GM12878 (cell line): ENCODE measurements around the gene FAM227B. TPM values are rescaled to one million over a fixed set of nuclear protein-coding genes. Genes with fewer than 3 reads are reported as not detected.

Experiments used
- ATAC-seq: fragments of 200-7000 bp; cut with Tn5 transposase; 3 replicates; pipeline ENCODE4 v1.9.1; 2020; ENCODE audit warnings: mild to moderate bottlenecking, moderate library complexity
- BruUV-seq: library from RNA; stranded (reverse); fragments of 400-500 nt; replicated peaks from 2 replicates; lab custom pipeline; 2021; lab: Mats Ljungman, UMichigan
- CTCF ChIA-PET: fragments of 300-600 bp; sonication (Branson Sonifier 250); formaldehyde crosslinking; extraction: SDS; loops from one replicate; lab custom pipeline; 2021; ENCODE audit warnings: inconsistent platforms; lab: Yijun Ruan, JAX
- POLR2A ChIA-PET: fragments of 350-600 bp; formaldehyde crosslinking; extraction: SDS; loops from one replicate; lab custom pipeline; 2021; ENCODE audit warnings: inconsistent platforms; lab: Charles Lee
- RAD21 ChIA-PET: fragments of 300-600 bp; sonication (Branson Sonifier 250); formaldehyde crosslinking; loops from one replicate; lab custom pipeline; 2023; ENCODE audit warnings: antibody characterized with exemption; ENCODE audit not compliant: unreplicated experiment; lab: Charles Lee
- SMC1A ChIA-PET: fragments of 300-600 bp; sonication (Branson Sonifier 250); formaldehyde crosslinking; loops from one replicate; lab custom pipeline; 2023; ENCODE audit not compliant: unreplicated experiment, uncharacterized antibody; lab: Charles Lee
- DNase-seq: peaks from one replicate; pipeline ENCODE4 v3.0.0-alpha.2; 2011; ENCODE audit warnings: low read depth, low spot score
- FAIRE-seq: peaks from 3 replicates; lab custom pipeline; 2011; peaks lifted over from hg19 to GRCh38; lab: Jason Lieb, UNC
- H2AFZ ChIP-seq: 2 replicates; pipeline ENCODE4 v1.6.0; 2011; ENCODE audit warnings: low read depth, low read length, control low read depth; ENCODE audit not compliant: control insufficient read depth
- H3K27ac ChIP-seq: 2 replicates; pipeline ENCODE4 v1.5.1; 2011; ENCODE audit warnings: control low read depth; ENCODE audit not compliant: control insufficient read depth, insufficient read depth
- H3K27me3 ChIP-seq, 2 experiments: replicated peaks in 1 of 2; 2 replicates each; pipeline versions ENCODE4 v1.6.0 to v1.6.1; 2011; ENCODE audit warnings: low read length in 1 of 2; ENCODE audit not compliant: control insufficient read depth in 2 of 2, insufficient read depth in 2 of 2
- H3K36me3 ChIP-seq, 2 experiments: 2 replicates each; pipeline ENCODE4 v1.5.1; 2011; ENCODE audit warnings: low read length in 1 of 2; ENCODE audit not compliant: control insufficient read depth in 2 of 2, insufficient read depth in 2 of 2
- H3K4me1 ChIP-seq: 2 replicates; pipeline ENCODE4 v1.6.1; 2011; ENCODE audit warnings: mild to moderate bottlenecking, low read length, moderate library complexity, mixed read lengths; ENCODE audit not compliant: control insufficient read depth, insufficient read depth
- H3K4me2 ChIP-seq: 2 replicates; pipeline ENCODE4 v1.6.0; 2011; ENCODE audit warnings: control low read depth; ENCODE audit not compliant: control insufficient read depth, insufficient read depth
- H3K4me3 ChIP-seq: fragments of 200-600 bp; sonication (generic); 2 replicates; pipeline ENCODE4 v1.5.1; 2016
- H3K79me2 ChIP-seq: 2 replicates; pipeline ENCODE4 v1.6.0; 2011; ENCODE audit warnings: low read length; ENCODE audit not compliant: control insufficient read depth, insufficient read depth
- H3K9ac ChIP-seq: 2 replicates; pipeline ENCODE4 v1.8.0; 2011; ENCODE audit warnings: low read length, control low read depth, mixed read lengths; ENCODE audit not compliant: control insufficient read depth, insufficient read depth
- H3K9me3 ChIP-seq: replicated peaks from 3 replicates; pipeline ENCODE4 v1.5.1; 2011; ENCODE audit warnings: mild to moderate bottlenecking, low read length; ENCODE audit not compliant: control insufficient read depth, insufficient read depth
- H4K20me1 ChIP-seq: 2 replicates; pipeline ENCODE4 v1.6.0; 2011; ENCODE audit not compliant: control insufficient read depth, insufficient read depth
- BMI1 ChIP-seq: fragments of 450-650 bp; IDR thresholded peaks from 2 replicates; pipeline ENCODE4 v1.6.1; 2016; ENCODE audit warnings: mild to moderate bottlenecking, moderate library complexity, borderline replicate concordance
- CBFB ChIP-seq: IDR thresholded peaks from 2 replicates; pipeline ENCODE4 v1.6.1; 2016; ENCODE audit warnings: antibody characterized with exemption, low read depth
- CHD4 ChIP-seq: fragments of 200-600 bp; sonication (generic); IDR thresholded peaks from 2 replicates; pipeline ENCODE4 v1.6.1; 2016; ENCODE audit warnings: mild to moderate bottlenecking
- E2F4 ChIP-seq: IDR thresholded peaks from 2 replicates; pipeline ENCODE4 v1.6.1; 2012; ENCODE audit warnings: low read depth, low read length, improper control_type of control experiment
- ESRRA ChIP-seq: IDR thresholded peaks from 2 replicates; pipeline ENCODE4 v1.6.1; 2012; ENCODE audit warnings: mild to moderate bottlenecking, low read length, improper control_type of control experiment
- FOS ChIP-seq: IDR thresholded peaks from 3 replicates; pipeline ENCODE4 v1.6.1; 2011; ENCODE audit warnings: borderline replicate concordance; ENCODE audit not compliant: insufficient read length; ENCODE audit errors: extremely low read depth
- FOXM1 ChIP-seq: IDR thresholded peaks from 2 replicates; pipeline ENCODE4 v1.6.1; 2012; ENCODE audit warnings: low read depth, mild to moderate bottlenecking, inconsistent platforms, low read length, moderate library complexity
- HDAC2 ChIP-seq: fragments of 200-600 bp; sonication (generic); IDR thresholded peaks from 2 replicates; pipeline ENCODE4 v1.6.1; 2017
- HDGF ChIP-seq: fragments of 450-650 bp; IDR thresholded peaks from 2 replicates; pipeline ENCODE4 v1.6.1; 2016; ENCODE audit warnings: antibody characterized with exemption
- IKZF1 ChIP-seq: fragments of 450-650 bp; conservative IDR thresholded peaks from 2 replicates; pipeline ENCODE4 v1.6.1; 2017; ENCODE audit warnings: antibody characterized with exemption, mild to moderate bottlenecking
- MEF2A ChIP-seq: IDR thresholded peaks from 2 replicates; pipeline ENCODE4 v1.6.1; 2011; ENCODE audit warnings: low read depth, mild to moderate bottlenecking, low read length, moderate library complexity; ENCODE audit not compliant: insufficient read depth
- RCOR1 ChIP-seq: conservative IDR thresholded peaks from 2 replicates; pipeline ENCODE4 v1.6.1; 2012; ENCODE audit warnings: low read depth, low read length, improper control_type of control experiment
- RUNX3 ChIP-seq: IDR thresholded peaks from 2 replicates; pipeline ENCODE4 v1.6.1; 2012; ENCODE audit warnings: low read length, inconsistent platforms
- SKIL ChIP-seq: fragments of 450-650 bp; IDR thresholded peaks from 2 replicates; pipeline ENCODE4 v1.6.1; 2017; ENCODE audit warnings: mild to moderate bottlenecking, low read depth, inconsistent platforms; ENCODE audit not compliant: poor library complexity, severe bottlenecking
- SRF ChIP-seq, 2 experiments: IDR thresholded peaks; 2 replicates each; pipeline ENCODE4 v1.6.1; 2011; ENCODE audit warnings: low read depth in 2 of 2, low read length in 2 of 2, mild to moderate bottlenecking in 1 of 2, moderate library complexity in 1 of 2
- STAT3 ChIP-seq: IDR thresholded peaks from 2 replicates; pipeline ENCODE4 v1.6.1; 2011; ENCODE audit warnings: low read depth, low read length, improper control_type of control experiment
- ZNF217 ChIP-seq: fragments of 450-650 bp; IDR thresholded peaks from 2 replicates; pipeline ENCODE4 v1.6.1; 2017; ENCODE audit warnings: antibody characterized with exemption, mild to moderate bottlenecking
- in situ Hi-C: fragments of 300-500 bp; cut with MboI; formaldehyde crosslinking; loops from 9 replicates; pipeline ENCODE4 v1.14.3; 2018; ENCODE audit warnings: mixed read lengths
- intact Hi-C: fragments of 100-400 bp; cut with micrococcal nuclease; formaldehyde crosslinking; loops from one replicate; pipeline ENCODE4 v1.14.2; 2022; ENCODE audit not compliant: unreplicated experiment
- polyA plus RNA-seq, 11 experiments: library from polyadenylated mRNA; depleted of rRNA in 4 of 11; unstranded in 6 of 11; stranded (reverse) in 5 of 11; fragments of >200 nt; fragmentation: Nextera tagmentation in 4 of 11; fragmentation: Illumina TruSeq in 1 of 11; extraction: Ambion mirVana in 4 of 11; extraction: Trizol in 1 of 11; gene quantifications; 1 replicate in 1 of 11; 2 replicates in 10 of 11; pipeline versions ENCODE4 v1.2.1 to v1.2.3, GENCODE V29; 2011 to 2016; ENCODE audit warnings: inconsistent platforms in 2 of 11, missing spikeins in 2 of 11, low read depth in 1 of 11
- total RNA-seq, 4 experiments: library from RNA; depleted of rRNA in 3 of 4; stranded (reverse); fragments of >200 nt in 3 of 4; fragmentation: Illumina TruSeq in 1 of 4; extraction: Trizol in 1 of 4; gene quantifications; 2 replicates each; pipeline versions ENCODE4 v1.2.1 to v1.2.3, GENCODE V29; 2013 to 2021
- TF ChIP-seq, protein P1 (sequence below): fragments of 450-650 bp; IDR thresholded peaks from 2 replicates; pipeline ENCODE4 v1.6.1; 2018; ENCODE audit warnings: borderline replicate concordance, mild to moderate bottlenecking; ENCODE audit not compliant: partially characterized antibody

FAM227B gene
- total and polyA plus RNA-seq, 10 of the 15 experiments (the other 5 are each of a cell fraction or from before 2014, with no cell fraction given): 3.9 to 12.6 (median 6.9) TPM

DNA sequence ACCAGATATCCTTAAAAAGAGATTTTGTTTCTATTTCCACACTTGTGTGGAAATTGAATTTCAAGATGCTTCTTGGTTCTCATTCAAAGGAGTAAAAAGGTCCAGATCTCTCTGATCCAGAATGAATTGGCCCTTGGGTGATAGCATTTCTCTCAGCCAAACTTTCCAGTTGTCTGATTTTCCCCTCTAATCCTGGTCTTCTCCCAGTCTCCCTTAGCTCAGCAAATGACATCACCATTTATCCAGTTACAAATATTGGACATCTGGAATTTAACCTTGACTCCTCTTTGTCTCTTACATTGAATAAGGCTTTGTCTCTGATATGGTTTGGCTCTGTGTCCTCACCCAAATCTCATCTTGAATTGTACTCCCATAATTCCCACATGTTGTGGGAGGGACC lies 207.8 kb downstream of the FAM227B start:
- BruUV-seq: no TSS peak
- FAIRE-seq: no peak
- no peaks in the 10 kb centered on the region for H4K20me1 ChIP-seq
- intact Hi-C loops: no loop called here
- ChIA-PET POLR2A (no interaction called here), SMC1A (interaction anchor here (1.5 kb wide), 1 partner anchor 9 kb away, joined by 5 read pairs; no protein-coding TSS in a partner anchor), CTCF (interaction anchor here (1.3 kb wide), 1 partner anchor 551 kb away, joined by 3 read pairs; no protein-coding TSS in a partner anchor), RAD21 (no interaction called here)
- ATAC-seq: no peak
- H3K4me1 ChIP-seq: no peaks in the 10 kb centered on the region
- no peak overlapping the region for H3K4me2 ChIP-seq
- no peaks in the 10 kb centered on the region for H3K27me3 ChIP-seq
- H2AFZ ChIP-seq: no peak overlapping the region
- no peaks in the 10 kb centered on the region for H3K9me3 ChIP-seq
- DNase-seq: no peak
- no peaks in the 10 kb centered on the region for H3K79me2 ChIP-seq
- H3K9ac ChIP-seq: no peak overlapping the region
- H3K36me3 ChIP-seq: no peaks in the 10 kb centered on the region
- H3K27ac ChIP-seq: no peak overlapping the region
- no peak overlapping the region for H3K4me3 ChIP-seq
- in situ Hi-C loops: no loop called here
- TF ChIP-seq STAT3 (no peak), CHD4 (no peak), CBFB (no peak), ZNF217 (no peak), SRF (IDR thresholded peaks at IDR 0.05; ENCODE audit: low read depth in 2 of 2, low read length in 2 of 2) (no peak), FOS (no peak), HDGF (no peak), FOXM1 (no peak), BMI1 (no peak), SKIL (no peak), MEF2A (no peak), E2F4 (no peak), RUNX3 (no peak), RCOR1 (no peak), HDAC2 (no peak), IKZF1 (no peak), ESRRA (no peak)
- TF ChIP-seq, protein P1, sequence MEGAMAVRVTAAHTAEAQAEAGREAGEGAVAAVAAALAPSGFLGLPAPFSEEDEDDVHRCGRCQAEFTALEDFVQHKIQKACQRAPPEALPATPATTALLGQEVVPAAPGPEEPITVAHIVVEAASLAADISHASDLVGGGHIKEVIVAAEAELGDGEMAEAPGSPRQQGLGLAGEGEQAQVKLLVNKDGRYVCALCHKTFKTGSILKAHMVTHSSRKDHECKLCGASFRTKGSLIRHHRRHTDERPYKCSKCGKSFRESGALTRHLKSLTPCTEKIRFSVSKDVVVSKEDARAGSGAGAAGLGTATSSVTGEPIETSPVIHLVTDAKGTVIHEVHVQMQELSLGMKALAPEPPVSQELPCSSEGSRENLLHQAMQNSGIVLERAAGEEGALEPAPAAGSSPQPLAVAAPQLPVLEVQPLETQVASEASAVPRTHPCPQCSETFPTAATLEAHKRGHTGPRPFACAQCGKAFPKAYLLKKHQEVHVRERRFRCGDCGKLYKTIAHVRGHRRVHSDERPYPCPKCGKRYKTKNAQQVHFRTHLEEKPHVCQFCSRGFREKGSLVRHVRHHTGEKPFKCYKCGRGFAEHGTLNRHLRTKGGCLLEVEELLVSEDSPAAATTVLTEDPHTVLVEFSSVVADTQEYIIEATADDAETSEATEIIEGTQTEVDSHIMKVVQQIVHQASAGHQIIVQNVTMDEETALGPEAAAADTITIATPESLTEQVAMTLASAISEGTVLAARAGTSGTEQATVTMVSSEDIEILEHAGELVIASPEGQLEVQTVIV: no peak
